IMR-90 (cell line): ENCODE measurements around the gene GARIN5A. TPM values are rescaled to one million over a fixed set of nuclear protein-coding genes. Genes with fewer than 3 reads are reported as not detected.

Experiments used
- ATAC-seq: fragments of 200-7000 bp; cut with Tn5 transposase; 2 replicates; pipeline ENCODE4 v1.9.1; 2020; ENCODE audit warnings: low read depth, mild to moderate bottlenecking, moderate library complexity
- BruUV-seq: library from RNA; stranded (reverse); fragments of 400-500 nt; replicated peaks from 2 replicates; lab custom pipeline; 2021; lab: Mats Ljungman, UMichigan
- CTCF ChIA-PET: fragments of 300-600 bp; formaldehyde crosslinking; extraction: SDS; loops from one replicate; lab custom pipeline; 2021; ENCODE audit warnings: antibody characterized with exemption; lab: Yijun Ruan, JAX
- POLR2A ChIA-PET: fragments of 300-600 bp; sonication (Branson Sonifier 250); formaldehyde crosslinking; loops from one replicate; lab custom pipeline; 2022; ENCODE audit warnings: antibody characterized with exemption; ENCODE audit not compliant: unreplicated experiment; lab: Charles Lee
- DNase-seq: peaks from one replicate; pipeline ENCODE4 v3.0.0; 2013
- H2AFZ ChIP-seq: replicated peaks from 2 replicates; pipeline ENCODE3; 2013; ENCODE audit warnings: low read length, mild to moderate bottlenecking; ENCODE audit not compliant: poor library complexity
- H2AK5ac ChIP-seq: 2 replicates; pipeline ENCODE4 v1.6.1; 2013; ENCODE audit warnings: low read depth, low read length, inconsistent platforms
- H2AK9ac ChIP-seq: replicated peaks from 2 replicates; pipeline ENCODE3; 2013; ENCODE audit warnings: mild to moderate bottlenecking, low read depth, low read length, moderate library complexity; ENCODE audit not compliant: poor library complexity
- H2BK120ac ChIP-seq: 2 replicates; pipeline ENCODE4 v1.6.1; 2013; ENCODE audit warnings: low read depth, low read length, inconsistent platforms
- H2BK15ac ChIP-seq: 3 replicates; pipeline ENCODE4 v1.6.1; 2013; ENCODE audit warnings: low read depth, low read length, inconsistent platforms
- H2BK20ac ChIP-seq: 2 replicates; pipeline ENCODE4 v1.6.1; 2013; ENCODE audit warnings: low read depth, mild to moderate bottlenecking, inconsistent platforms, low read length, moderate library complexity
- H2BK5ac ChIP-seq: 2 replicates; pipeline ENCODE4 v1.6.1; 2013; ENCODE audit warnings: mild to moderate bottlenecking, low read depth, low read length, inconsistent platforms; ENCODE audit not compliant: poor library complexity, severe bottlenecking
- H3K14ac ChIP-seq: replicated peaks from 2 replicates; pipeline ENCODE4 v1.6.1; 2013; ENCODE audit warnings: low read depth, low read length, inconsistent platforms
- H3K18ac ChIP-seq: 2 replicates; pipeline ENCODE4 v1.6.1; 2013; ENCODE audit warnings: low read depth, low read length, control low read depth
- H3K23ac ChIP-seq: 2 replicates; pipeline ENCODE4 v1.6.1; 2013; ENCODE audit warnings: low read depth, low read length, inconsistent platforms
- H3K27ac ChIP-seq: 2 replicates; pipeline ENCODE4 v1.5.1; 2013; ENCODE audit warnings: mild to moderate bottlenecking, control low read depth, low read length; ENCODE audit not compliant: insufficient read depth
- H3K27me3 ChIP-seq: 2 replicates; pipeline ENCODE4 v1.6.1; 2013; ENCODE audit warnings: low read length; ENCODE audit not compliant: control insufficient read depth, insufficient read depth
- H3K36me3 ChIP-seq: 2 replicates; pipeline ENCODE4 v1.6.1; 2013; ENCODE audit warnings: low read length, mixed read lengths; ENCODE audit not compliant: control insufficient read depth, insufficient read depth
- H3K4ac ChIP-seq: 2 replicates; pipeline ENCODE4 v1.6.1; 2013; ENCODE audit warnings: low read depth, low read length, inconsistent platforms
- H3K4me1 ChIP-seq: 2 replicates; pipeline ENCODE4 v1.6.1; 2013; ENCODE audit warnings: low read length, mixed read lengths; ENCODE audit not compliant: control insufficient read depth, insufficient read depth
- H3K4me2 ChIP-seq: 2 replicates; pipeline ENCODE4 v1.6.1; 2013; ENCODE audit warnings: low read depth, mild to moderate bottlenecking, control low read depth, low read length, moderate library complexity
- H3K4me3 ChIP-seq: 2 replicates; pipeline ENCODE4 v1.5.1; 2013; ENCODE audit warnings: low read depth, mild to moderate bottlenecking, control low read depth, low read length, moderate library complexity; ENCODE audit not compliant: insufficient read depth
- H3K56ac ChIP-seq: 2 replicates; pipeline ENCODE4 v1.6.1; 2013; ENCODE audit warnings: low read length, inconsistent platforms; ENCODE audit not compliant: insufficient read depth; ENCODE audit errors: extremely low read depth
- H3K79me1 ChIP-seq, 2 experiments: 2 replicates each; pipeline ENCODE4 v1.6.1; 2013; ENCODE audit warnings: low read length in 2 of 2, inconsistent platforms in 1 of 2, low read depth in 1 of 2
- H3K9ac ChIP-seq: 2 replicates; pipeline ENCODE4 v1.6.1; 2013; ENCODE audit warnings: low read depth, low read length, control low read depth
- H3K9me1 ChIP-seq: 2 replicates; pipeline ENCODE4 v1.6.1; 2013; ENCODE audit warnings: low read length, inconsistent platforms; ENCODE audit not compliant: insufficient read depth
- H3K9me3 ChIP-seq: 2 replicates; pipeline ENCODE4 v1.6.1; 2013; ENCODE audit warnings: low read length; ENCODE audit not compliant: control insufficient read depth, insufficient read depth
- H4K20me1 ChIP-seq: 2 replicates; pipeline ENCODE4 v1.6.1; 2013; ENCODE audit warnings: low read length, inconsistent platforms; ENCODE audit not compliant: insufficient read depth
- H4K5ac ChIP-seq: 2 replicates; pipeline ENCODE4 v1.6.1; 2013; ENCODE audit warnings: mild to moderate bottlenecking, low read depth, low read length, control low read depth
- H4K8ac ChIP-seq, 2 experiments: 2 replicates each; pipeline ENCODE4 v1.6.1; 2013; ENCODE audit warnings: low read depth in 2 of 2, low read length in 2 of 2, control low read depth in 1 of 2, inconsistent platforms in 1 of 2
- H4K91ac ChIP-seq: 2 replicates; pipeline ENCODE4 v1.6.1; 2013; ENCODE audit warnings: low read depth, low read length, inconsistent platforms; ENCODE audit not compliant: insufficient read depth
- BHLHE40 ChIP-seq: fragments of 150-350 bp; IDR thresholded peaks from 2 replicates; pipeline ENCODE4 v1.6.1; 2016; ENCODE audit warnings: mild to moderate bottlenecking, low read depth, low read length
- CHD1 ChIP-seq: IDR thresholded peaks from 2 replicates; pipeline ENCODE4 v1.6.1; 2012; ENCODE audit warnings: low read depth, low read length, improper control_type of control experiment
- MXI1 ChIP-seq: IDR thresholded peaks from 2 replicates; pipeline ENCODE4 v1.6.1; 2012; ENCODE audit warnings: low read depth, mild to moderate bottlenecking, low read length, moderate library complexity, borderline replicate concordance
- NFE2L2 ChIP-seq: fragments of 150-350 bp; IDR thresholded peaks from 2 replicates; pipeline ENCODE4 v1.6.1; 2016; ENCODE audit warnings: low read depth, mild to moderate bottlenecking, low read length
- WGBS, 2 experiments: methylation state at CpG; one replicate each; pipeline versions ENCODE4 v1.1.5 to v1.1.7; 2013; ENCODE audit warnings: missing lambda C conversion rate in 2 of 2; ENCODE audit not compliant: insufficient read length in 1 of 2; ENCODE audit errors: extremely low coverage in 2 of 2; 5-methylcytosine and 5-hydroxymethylcytosine counted together
- dilution Hi-C: fragments of 300-500 bp; cut with HindIII; formaldehyde crosslinking; loops from one replicate; pipeline ENCODE4 v1.14.3; 2018; ENCODE audit warnings: low sequenced_read_pairs; ENCODE audit not compliant: unreplicated experiment
- in situ Hi-C: fragments of 300-500 bp; cut with MboI; formaldehyde crosslinking; loops from 3 replicates; pipeline ENCODE4 v1.14.3; 2019; ENCODE audit warnings: low sequenced_read_pairs, inconsistent platforms, mixed read lengths
- intact Hi-C: fragments of 100-400 bp; cut with micrococcal nuclease; formaldehyde crosslinking; loops from 2 replicates; pipeline ENCODE4 v1.10.0; 2022
- polyA plus RNA-seq, 3 experiments: library from polyadenylated mRNA; depleted of rRNA; stranded (reverse); fragments of >200 nt; gene quantifications; 2 replicates each; pipeline ENCODE4 v1.2.3, GENCODE V29; 2012; ENCODE audit warnings: low replicate concordance in 1 of 3
- total RNA-seq: library from RNA; depleted of rRNA; stranded (reverse); fragments of >200 nt; gene quantifications from 2 replicates; pipeline ENCODE4 v1.2.3, GENCODE V29; 2012
- TF ChIP-seq, protein P1 (sequence below): fragments of 150-350 bp; IDR thresholded peaks from 2 replicates; pipeline ENCODE4 v1.6.1; 2016; ENCODE audit warnings: low read depth, mild to moderate bottlenecking, low read length, moderate library complexity, borderline replicate concordance
- TF ChIP-seq, protein P2 (sequence below): conservative IDR thresholded peaks from 2 replicates; pipeline ENCODE4 v1.5.1; 2012; ENCODE audit warnings: mild to moderate bottlenecking, low read depth, low read length, improper control_type of control experiment

GARIN5A gene
- total and polyA plus RNA-seq, 2 of the 4 experiments (the other 2 are of a cell fraction) = 0.53 TPM; not detected in 1

DNA sequence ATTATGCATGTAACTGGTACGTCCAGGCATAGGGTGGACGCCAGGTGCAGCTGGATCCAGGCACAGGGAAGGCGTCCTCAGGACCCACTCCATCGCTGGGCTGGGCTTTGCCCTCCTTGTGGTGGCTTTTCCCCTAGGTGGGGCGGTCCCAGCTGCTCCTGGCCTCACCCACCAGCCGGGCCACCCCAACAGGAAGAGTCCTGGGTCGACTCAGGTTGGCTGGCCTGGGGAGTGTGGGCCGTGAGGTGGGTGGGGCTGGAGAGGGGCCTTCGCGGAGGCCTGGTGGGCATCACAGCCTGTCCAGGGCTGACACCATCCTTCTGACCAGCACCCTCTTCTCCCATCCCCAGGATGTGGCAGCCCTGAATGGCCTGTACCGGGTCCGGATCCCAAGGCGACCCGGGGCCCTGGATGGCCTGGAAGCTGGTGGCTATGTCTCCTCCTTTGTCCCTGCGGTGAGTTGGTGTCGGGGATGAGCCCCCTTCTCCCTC is 3.2 kb upstream of the GARIN5A start:
- Histone ChIP-seq H3K79me1 (peaks cover 16 to 27% of the 10 kb centered on the region in 2 experiments), H2BK5ac (no peak overlapping the region), H3K56ac (no peak overlapping the region), H2AK5ac (no peak overlapping the region), H3K4me1 (0 out of 2 replicates have a peak, but pooled peaks cover 2% of the 10 kb centered on the region), H4K8ac (no peak overlapping the region), H3K9me1 (peaks cover 5% of the 10 kb centered on the region; the same call in 1 of the 2 replicates), H2BK120ac (no peak overlapping the region), H2AK9ac (peak overlapping the region; percentile 76), H2BK15ac (no peak overlapping the region), H3K4me3 (no peak overlapping the region), H3K36me3 (peaks cover 26% of the 10 kb centered on the region), H3K18ac (no peak overlapping the region), H2BK20ac (no peak overlapping the region), H3K27me3 (no peaks in the 10 kb centered on the region), H3K4me2 (no peak overlapping the region), H4K20me1 (peaks cover 12% of the 10 kb centered on the region), H3K9me3 (no peaks in the 10 kb centered on the region), H4K5ac (no peak overlapping the region), H4K91ac (no peak overlapping the region), H3K23ac (no peak overlapping the region), H2AFZ (no peak overlapping the region), H3K27ac (no peak overlapping the region), H3K4ac (no peak overlapping the region), H3K14ac (no peak overlapping the region), H3K9ac (no peak overlapping the region)
- BruUV-seq = no TSS peak
- ATAC-seq (no peak), DNase-seq (no peak)
- in situ Hi-C loops = no loop called here
- ChIA-PET POLR2A (no interaction called here), CTCF (no interaction called here)
- WGBS, 2 experiments = no CpG with 5 or more reads among the region's 16 CpGs
- intact Hi-C loops = loop anchor here (5.0 kb wide), 1 partner anchor 113 kb away; the partner anchor contains the start of gene NAPSA
- TF ChIP-seq NFE2L2 (no peak), BHLHE40 (no peak), CHD1 (no peak), MXI1 (no peak)
- TF ChIP-seq, protein P1, sequence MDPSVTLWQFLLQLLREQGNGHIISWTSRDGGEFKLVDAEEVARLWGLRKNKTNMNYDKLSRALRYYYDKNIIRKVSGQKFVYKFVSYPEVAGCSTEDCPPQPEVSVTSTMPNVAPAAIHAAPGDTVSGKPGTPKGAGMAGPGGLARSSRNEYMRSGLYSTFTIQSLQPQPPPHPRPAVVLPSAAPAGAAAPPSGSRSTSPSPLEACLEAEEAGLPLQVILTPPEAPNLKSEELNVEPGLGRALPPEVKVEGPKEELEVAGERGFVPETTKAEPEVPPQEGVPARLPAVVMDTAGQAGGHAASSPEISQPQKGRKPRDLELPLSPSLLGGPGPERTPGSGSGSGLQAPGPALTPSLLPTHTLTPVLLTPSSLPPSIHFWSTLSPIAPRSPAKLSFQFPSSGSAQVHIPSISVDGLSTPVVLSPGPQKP = no peak
- TF ChIP-seq, protein P2, sequence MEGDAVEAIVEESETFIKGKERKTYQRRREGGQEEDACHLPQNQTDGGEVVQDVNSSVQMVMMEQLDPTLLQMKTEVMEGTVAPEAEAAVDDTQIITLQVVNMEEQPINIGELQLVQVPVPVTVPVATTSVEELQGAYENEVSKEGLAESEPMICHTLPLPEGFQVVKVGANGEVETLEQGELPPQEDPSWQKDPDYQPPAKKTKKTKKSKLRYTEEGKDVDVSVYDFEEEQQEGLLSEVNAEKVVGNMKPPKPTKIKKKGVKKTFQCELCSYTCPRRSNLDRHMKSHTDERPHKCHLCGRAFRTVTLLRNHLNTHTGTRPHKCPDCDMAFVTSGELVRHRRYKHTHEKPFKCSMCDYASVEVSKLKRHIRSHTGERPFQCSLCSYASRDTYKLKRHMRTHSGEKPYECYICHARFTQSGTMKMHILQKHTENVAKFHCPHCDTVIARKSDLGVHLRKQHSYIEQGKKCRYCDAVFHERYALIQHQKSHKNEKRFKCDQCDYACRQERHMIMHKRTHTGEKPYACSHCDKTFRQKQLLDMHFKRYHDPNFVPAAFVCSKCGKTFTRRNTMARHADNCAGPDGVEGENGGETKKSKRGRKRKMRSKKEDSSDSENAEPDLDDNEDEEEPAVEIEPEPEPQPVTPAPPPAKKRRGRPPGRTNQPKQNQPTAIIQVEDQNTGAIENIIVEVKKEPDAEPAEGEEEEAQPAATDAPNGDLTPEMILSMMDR = no peak
- dilution Hi-C loops = no loop called here
